Nephron progenitor cell (in vitro differentiated cells): Measurements from ENCODE around the gene ORAI3.
A peak's percentile ranks its signal among the peaks of the same experiment; 100 is the strongest.

ENCODE experiments used
- DNase-seq: peaks from one replicate; pipeline ENCODE4 v3.0.0; 2021
- H3K27ac Mint-ChIP-seq: 2 replicates; pipeline ENCODE4 v1.8.0; 2021; ENCODE audit warnings: mild to moderate bottlenecking, moderate library complexity, mixed read lengths
- H3K27me3 Mint-ChIP-seq: 2 replicates; pipeline ENCODE4 v1.8.0; 2021; ENCODE audit warnings: mild to moderate bottlenecking, low read depth, mixed read lengths; ENCODE audit not compliant: poor library complexity
- H3K36me3 Mint-ChIP-seq: 2 replicates; pipeline ENCODE4 v1.8.0; 2021; ENCODE audit warnings: low read depth, mixed read lengths
- H3K4me1 Mint-ChIP-seq: 2 replicates; pipeline ENCODE4 v1.8.0; 2021; ENCODE audit warnings: mixed read lengths
- H3K4me3 Mint-ChIP-seq: 2 replicates; pipeline ENCODE4 v1.8.0; 2021; ENCODE audit warnings: mild to moderate bottlenecking, moderate library complexity, mixed read lengths
- H3K9me3 Mint-ChIP-seq: 2 replicates; pipeline ENCODE4 v1.8.0; 2021; ENCODE audit warnings: mild to moderate bottlenecking, moderate library complexity, mixed read lengths
- TF ChIP-seq, protein P1 (sequence below): fragments of 200-600 bp; sonication (generic); IDR thresholded peaks from 2 replicates; pipeline ENCODE4 v1.5.0; 2021; ENCODE audit warnings: antibody characterized with exemption

Gene ORAI3

GRCh38 chr16:30953111-30953510 is 4.2 kb downstream of the ORAI3 start:
- no peak overlapping the region for H3K4me3 Mint-ChIP-seq
- peak overlapping the region; percentile 39 for H3K27ac Mint-ChIP-seq
- no peaks in the 10 kb centered on the region for H3K27me3 Mint-ChIP-seq
- DNase-seq = no peak
- H3K9me3 Mint-ChIP-seq = no peaks in the 10 kb centered on the region
- TF ChIP-seq, protein P1, sequence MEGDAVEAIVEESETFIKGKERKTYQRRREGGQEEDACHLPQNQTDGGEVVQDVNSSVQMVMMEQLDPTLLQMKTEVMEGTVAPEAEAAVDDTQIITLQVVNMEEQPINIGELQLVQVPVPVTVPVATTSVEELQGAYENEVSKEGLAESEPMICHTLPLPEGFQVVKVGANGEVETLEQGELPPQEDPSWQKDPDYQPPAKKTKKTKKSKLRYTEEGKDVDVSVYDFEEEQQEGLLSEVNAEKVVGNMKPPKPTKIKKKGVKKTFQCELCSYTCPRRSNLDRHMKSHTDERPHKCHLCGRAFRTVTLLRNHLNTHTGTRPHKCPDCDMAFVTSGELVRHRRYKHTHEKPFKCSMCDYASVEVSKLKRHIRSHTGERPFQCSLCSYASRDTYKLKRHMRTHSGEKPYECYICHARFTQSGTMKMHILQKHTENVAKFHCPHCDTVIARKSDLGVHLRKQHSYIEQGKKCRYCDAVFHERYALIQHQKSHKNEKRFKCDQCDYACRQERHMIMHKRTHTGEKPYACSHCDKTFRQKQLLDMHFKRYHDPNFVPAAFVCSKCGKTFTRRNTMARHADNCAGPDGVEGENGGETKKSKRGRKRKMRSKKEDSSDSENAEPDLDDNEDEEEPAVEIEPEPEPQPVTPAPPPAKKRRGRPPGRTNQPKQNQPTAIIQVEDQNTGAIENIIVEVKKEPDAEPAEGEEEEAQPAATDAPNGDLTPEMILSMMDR = no peak
- H3K36me3 Mint-ChIP-seq = no peaks in the 10 kb centered on the region
- peaks cover 34% of the 10 kb centered on the region for H3K4me1 Mint-ChIP-seq

DNA sequence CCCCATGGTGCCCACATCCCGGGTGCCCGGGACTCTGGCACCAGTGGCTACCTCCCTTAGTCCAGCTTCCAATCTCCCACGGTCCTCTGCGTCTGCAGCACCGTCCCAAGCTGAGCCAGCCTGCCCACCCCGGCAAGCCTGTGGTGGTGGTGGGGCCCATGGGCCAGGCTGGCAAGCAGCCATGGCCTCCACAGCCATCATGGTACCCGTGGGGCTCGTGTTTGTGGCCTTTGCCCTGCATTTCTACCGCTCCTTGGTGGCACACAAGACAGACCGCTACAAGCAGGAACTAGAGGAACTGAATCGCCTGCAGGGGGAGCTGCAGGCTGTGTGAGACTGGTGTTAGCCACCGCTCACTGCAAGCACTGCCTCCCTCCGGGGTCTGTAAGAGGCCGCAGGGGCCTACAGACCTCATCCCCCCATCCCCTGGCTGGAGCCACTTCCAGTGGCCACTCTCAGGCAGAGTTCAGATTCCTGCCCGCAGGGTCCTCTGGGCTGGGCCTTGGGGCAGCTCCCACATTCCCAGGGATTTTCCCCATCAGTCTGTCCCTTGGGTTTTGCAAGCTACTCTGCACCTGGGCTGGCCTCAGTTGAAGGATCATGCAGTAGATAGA is 4.8 kb downstream of the ORAI3 start:
- H3K27ac Mint-ChIP-seq = peak overlapping the region; percentile 39
- H3K9me3 Mint-ChIP-seq = no peaks in the 10 kb centered on the region
- H3K27me3 Mint-ChIP-seq = peaks cover 4% of the 10 kb centered on the region
- peak; percentile 82 for DNase-seq
- TF ChIP-seq, protein P1 = peak; percentile 75
- H3K4me1 Mint-ChIP-seq = peaks cover 38% of the 10 kb centered on the region
- H3K4me3 Mint-ChIP-seq = no peak overlapping the region
- no peaks in the 10 kb centered on the region for H3K36me3 Mint-ChIP-seq

DNA sequence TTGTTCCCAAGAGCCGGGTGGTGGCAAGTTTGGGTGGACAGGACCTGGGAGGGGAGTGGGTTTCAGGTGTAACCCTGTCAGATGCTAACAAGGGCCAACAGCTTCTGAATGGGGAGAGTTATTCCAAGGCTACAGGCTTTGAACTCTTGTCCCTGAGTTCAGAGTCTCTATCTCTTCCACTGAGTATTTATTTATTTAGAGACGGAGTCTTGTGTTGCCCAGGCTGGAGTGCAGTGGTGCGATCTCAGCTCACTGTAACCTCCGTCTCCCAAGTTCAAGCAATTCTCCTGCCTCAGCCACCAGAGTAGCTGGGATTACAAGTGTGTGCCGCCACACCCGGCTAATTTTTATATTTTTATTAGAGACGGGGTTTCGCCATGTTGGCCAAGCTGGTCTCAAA is 6.1 kb downstream of the ORAI3 start:
- peaks cover 11% of the 10 kb centered on the region for H3K36me3 Mint-ChIP-seq
- H3K9me3 Mint-ChIP-seq = no peaks in the 10 kb centered on the region
- peak overlapping the region; percentile 83 for H3K27ac Mint-ChIP-seq
- peaks cover 45% of the 10 kb centered on the region for H3K4me1 Mint-ChIP-seq
- no peak overlapping the region for H3K4me3 Mint-ChIP-seq
- TF ChIP-seq, protein P1 = no peak
- H3K27me3 Mint-ChIP-seq = peaks cover 4% of the 10 kb centered on the region
- DNase-seq = no peak

GRCh38 chr16:30956601-30957455 is 8.0 kb downstream of the ORAI3 start:
- Mint-ChIP-seq H3K36me3 (peaks cover 30% of the 10 kb centered on the region), H3K9me3 (no peaks in the 10 kb centered on the region), H3K27me3 (peaks cover 4% of the 10 kb centered on the region), H3K4me3 (peak overlapping the region; percentile 94), H3K4me1 (peaks cover 40% of the 10 kb centered on the region), H3K27ac (peak overlapping the region; percentile 100)
- peak; percentile 93 for DNase-seq
- TF ChIP-seq, protein P1 = no peak

- Mint-ChIP-seq H3K27me3 (peaks cover 4% of the 10 kb centered on the region), H3K4me1 (peaks cover 38% of the 10 kb centered on the region), H3K36me3 (peaks cover 35% of the 10 kb centered on the region), H3K9me3 (no peaks in the 10 kb centered on the region), H3K27ac (peak within 1 kb of the TSS; percentile 100), H3K4me3 (peak within 1 kb of the TSS; percentile 94)
- peak; percentile 98 for DNase-seq
- TF ChIP-seq, protein P1 = no peak
Measured at GRCh38 chr16:30957456-30958174, 8.7 kb downstream of the ORAI3 start, which contains the start of gene SETD1A. TSS of gene SETD1A (plus strand) at chr16:30957754. CDS start at chr16:30958732, 978 bp downstream.
